K562 (cell line): Measurements from ENCODE around the gene GABPB2. TPM values are rescaled to one million over a fixed set of nuclear protein-coding genes. Genes with fewer than 3 reads are reported as not detected.

Experiments
- ATAC-seq: fragments of 200-7000 bp; cut with Tn5 transposase; 3 replicates; pipeline ENCODE4 v1.9.1; 2020; ENCODE audit warnings: moderate library complexity
- BruUV-seq: library from RNA; stranded (reverse); fragments of 400-500 nt; replicated peaks from 2 replicates; lab custom pipeline; 2021; lab: Mats Ljungman, UMichigan
- CTCF ChIA-PET: fragments of 300-600 bp; formaldehyde crosslinking; extraction: SDS; loops from one replicate; lab custom pipeline; 2021; ENCODE audit warnings: low intra/inter-chr PET ratio; lab: Yijun Ruan, JAX
- POLR2A ChIA-PET: fragments of 300-600, 350-650 bp; sonication (Branson Sonifier 250); formaldehyde crosslinking; extraction: SDS; loops from one replicate; lab custom pipeline; 2021; ENCODE audit warnings: antibody characterized with exemption, inconsistent platforms; lab: Yijun Ruan, JAX
- DNase-seq, 4 experiments: peaks; one replicate each; pipeline versions ENCODE4 v3.0.0 to v3.0.0-alpha.2; 2011 to 2018; ENCODE audit warnings: low spot score in 3 of 4, mixed read lengths in 3 of 4; ENCODE audit errors: extremely low read depth in 1 of 4
- FAIRE-seq: peaks from 2 replicates; lab custom pipeline; 2011; peaks lifted over from hg19 to GRCh38; lab: Jason Lieb, UNC
- H2AFZ ChIP-seq: 2 replicates; pipeline ENCODE4 v1.6.0; 2011; ENCODE audit warnings: low read depth, low read length, control low read depth, inconsistent platforms
- H3K27ac ChIP-seq: fragments of 200-600 bp; 3 replicates; pipeline ENCODE4 v1.8.0; 2011; ENCODE audit warnings: low read depth, mild to moderate bottlenecking, control low read depth, inconsistent platforms, low read length, moderate library complexity, mixed read lengths; ENCODE audit errors: extremely low read depth
- H3K27me3 ChIP-seq, 2 experiments: fragments of 300-600 bp in 1 of 2; 2 replicates in 1 of 2; 3 replicates in 1 of 2; pipeline versions ENCODE4 v1.6.0 to v1.8.0; 2011; ENCODE audit warnings: inconsistent platforms in 2 of 2, low read length in 2 of 2, mild to moderate bottlenecking in 1 of 2, mixed read lengths in 1 of 2, moderate library complexity in 1 of 2; ENCODE audit not compliant: control insufficient read depth in 2 of 2, insufficient read depth in 2 of 2
- H3K36me3 ChIP-seq: fragments of 300-600 bp; 3 replicates; pipeline ENCODE4 v1.8.0; 2011; ENCODE audit warnings: mild to moderate bottlenecking, low read length, inconsistent platforms; ENCODE audit not compliant: control insufficient read depth, insufficient read depth
- H3K4me1 ChIP-seq, 2 experiments: fragments of 200-600 bp in 1 of 2; replicated peaks in 1 of 2; 2 replicates in 1 of 2; 3 replicates in 1 of 2; pipeline versions ENCODE4 v1.5.1 to v1.8.0; 2011; ENCODE audit warnings: inconsistent platforms in 2 of 2, low read length in 2 of 2, mild to moderate bottlenecking in 1 of 2, mixed read lengths in 1 of 2, moderate library complexity in 1 of 2; ENCODE audit not compliant: control insufficient read depth in 2 of 2, insufficient read depth in 2 of 2
- H3K4me2 ChIP-seq: 2 replicates; pipeline ENCODE4 v1.6.1; 2011; ENCODE audit warnings: low read length, control low read depth, inconsistent platforms, mixed read lengths; ENCODE audit not compliant: insufficient read depth
- H3K4me3 ChIP-seq: fragments of 200-600 bp; sonication (generic), shearing (Covaris generic); 2 replicates; pipeline ENCODE4 v1.5.1; 2016; ENCODE audit warnings: control low read depth, inconsistent platforms
- H3K79me2 ChIP-seq: fragments of 200-600 bp; 3 replicates; pipeline ENCODE4 v1.8.0; 2011; ENCODE audit warnings: low read length, inconsistent platforms; ENCODE audit not compliant: control insufficient read depth, insufficient read depth
- H3K9ac ChIP-seq, 2 experiments: 2 replicates each; pipeline versions ENCODE4 v1.6.0 to v1.6.1; 2011; ENCODE audit warnings: low read depth in 2 of 2, low read length in 2 of 2, control low read depth in 1 of 2, inconsistent platforms in 1 of 2, mild to moderate bottlenecking in 1 of 2, mixed read lengths in 1 of 2; ENCODE audit not compliant: insufficient read depth in 1 of 2
- H3K9me1 ChIP-seq: one replicate; pipeline ENCODE4 v1.6.0; 2011; ENCODE audit warnings: inconsistent platforms, mild to moderate bottlenecking, low read length, moderate library complexity; ENCODE audit not compliant: control insufficient read depth, insufficient read depth
- H3K9me3 ChIP-seq: replicated peaks from 2 replicates; pipeline ENCODE4 v1.5.1; 2011; ENCODE audit warnings: low read depth, low read length, inconsistent platforms; ENCODE audit not compliant: control insufficient read depth, insufficient read depth
- H4K20me1 ChIP-seq: replicated peaks from 2 replicates; pipeline ENCODE4 v1.6.1; 2011; ENCODE audit warnings: low read length, inconsistent platforms, mixed read lengths; ENCODE audit not compliant: control insufficient read depth, insufficient read depth
- CREM ChIP-seq: IDR thresholded peaks from 2 replicates; pipeline ENCODE4 v1.6.1; 2014; ENCODE audit warnings: antibody characterized with exemption, low read depth
- DDX20 ChIP-seq: fragments of 450-650 bp; IDR thresholded peaks from 2 replicates; pipeline ENCODE4 v1.6.1; 2016; ENCODE audit warnings: missing genetic modification characterization, low read depth, mild to moderate bottlenecking, missing compliant biosample characterization, moderate library complexity
- HDAC8 ChIP-seq: fragments of 450-650 bp; IDR thresholded peaks from 2 replicates; pipeline ENCODE4 v1.6.1; 2016; ENCODE audit warnings: mild to moderate bottlenecking, missing genetic modification characterization, moderate library complexity, missing compliant biosample characterization
- HIVEP1 ChIP-seq: fragments of 250-450 bp; sonication (Bioruptor Pico); IDR thresholded peaks from 2 replicates; pipeline ENCODE4 v1.4.0; 2020; ENCODE audit warnings: mild to moderate bottlenecking
- HOXB6 ChIP-seq: fragments of 250-450 bp; sonication (Bioruptor Pico); IDR thresholded peaks from 2 replicates; pipeline ENCODE4 v1.5.1; 2022; ENCODE audit warnings: mild to moderate bottlenecking, borderline replicate concordance
- JUNB ChIP-seq: fragments of 450-650 bp; formaldehyde crosslinking; conservative IDR thresholded peaks from 2 replicates; pipeline ENCODE4 v1.4.0; 2020; ENCODE audit warnings: mild to moderate bottlenecking
- NFATC3 ChIP-seq: fragments of 450-650 bp; IDR thresholded peaks from 2 replicates; pipeline ENCODE4 v1.6.1; 2017; ENCODE audit warnings: mild to moderate bottlenecking
- NFXL1 ChIP-seq: fragments of 450-650 bp; formaldehyde crosslinking; IDR thresholded peaks from 2 replicates; pipeline ENCODE4 v1.4.0; 2021; ENCODE audit warnings: mild to moderate bottlenecking
- PPARD ChIP-seq: fragments of 250-450 bp; sonication (Bioruptor Pico); IDR thresholded peaks from 2 replicates; pipeline ENCODE4 v1.8.0; 2022; ENCODE audit warnings: inconsistent platforms, mild to moderate bottlenecking, moderate library complexity
- SNRNP70 ChIP-seq: fragments of 200-400 bp; formaldehyde crosslinking; optimal IDR thresholded peaks from 2 replicates; pipeline ENCODE3; 2017; ENCODE audit warnings: low read depth, low read length
- ZNF707 ChIP-seq: fragments of 250-450 bp; sonication (Bioruptor Pico); conservative IDR thresholded peaks from 2 replicates; pipeline ENCODE4 v1.8.0; 2022; ENCODE audit warnings: inconsistent platforms, mild to moderate bottlenecking, moderate library complexity
- in situ Hi-C: fragments of 300-500 bp; cut with MboI; formaldehyde crosslinking; loops from 4 replicates; pipeline ENCODE4 v1.15.0; 2018; ENCODE audit warnings: inconsistent platforms, mixed read lengths
- intact Hi-C: fragments of 100-400 bp; cut with micrococcal nuclease; formaldehyde crosslinking; loops from 2 replicates; pipeline ENCODE4 v1.14.2; 2022
- polyA plus RNA-seq, 8 experiments: library from polyadenylated mRNA; depleted of rRNA in 4 of 8; stranded (reverse) in 5 of 8; unstranded in 3 of 8; fragments of >200 nt; fragmentation: Nextera tagmentation in 2 of 8; fragmentation: Illumina TruSeq in 1 of 8; extraction: Ambion mirVana in 2 of 8; extraction: Trizol in 1 of 8; gene quantifications; 2 replicates each; pipeline versions ENCODE4 v1.2.1 to v1.2.3, GENCODE V29; 2011 to 2014; ENCODE audit warnings: inconsistent platforms in 1 of 8, missing spikeins in 1 of 8
- total RNA-seq, 7 experiments: library from RNA; depleted of rRNA in 6 of 7; stranded (reverse); fragments of >200 nt in 6 of 7; fragmentation: Illumina TruSeq in 2 of 7; extraction: Trizol in 2 of 7; gene quantifications; 2 replicates each; pipeline versions ENCODE4 v1.2.1 to v1.2.3, GENCODE V29; 2011 to 2021; ENCODE audit warnings: low replicate concordance in 1 of 7
- TF ChIP-seq, protein P1 (sequence below): fragments of 450-650 bp; IDR thresholded peaks from 2 replicates; pipeline ENCODE4 v1.6.1; 2016; ENCODE audit warnings: mild to moderate bottlenecking
- TF ChIP-seq, protein P2 (sequence below): fragments of 450-650 bp; IDR thresholded peaks from 2 replicates; pipeline ENCODE4 v1.6.1; 2016; ENCODE audit warnings: borderline replicate concordance

The GABPB2 gene
- total and polyA plus RNA-seq, 9 of the 15 experiments (the other 6 are each of a cell fraction or from before 2014, with no cell fraction given): 2.2 to 13.3 (median 6.1) TPM

DNA sequence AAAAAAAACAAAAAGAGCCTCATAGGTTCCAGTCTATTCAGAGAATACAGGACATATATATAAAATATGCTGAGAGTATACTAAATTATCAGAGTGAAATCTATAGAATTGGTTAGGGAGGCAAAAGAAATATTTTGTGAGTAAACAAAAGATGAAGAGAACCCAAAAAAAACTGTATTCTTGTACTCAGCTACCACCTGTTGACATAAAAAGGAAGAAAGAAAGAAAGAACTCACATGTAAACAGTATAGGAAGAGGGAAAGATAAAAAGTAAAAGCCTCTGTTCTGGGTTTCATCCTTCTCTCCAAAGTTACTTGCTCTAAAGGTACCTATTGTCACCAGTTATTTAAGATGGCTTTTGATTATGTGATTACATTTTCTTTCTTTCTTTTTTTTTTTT lies 44.1 kb upstream of the GABPB2 start:
- FAIRE-seq: no peak

More for the DNA sequence above, 44.1 kb upstream of the GABPB2 start:
- Histone ChIP-seq H3K4me1 (no peaks in the 10 kb centered on the region; a peak in 2 of 5 replicates), H3K79me2 (no peaks in the 10 kb centered on the region), H3K4me3 (no peak overlapping the region), H3K27ac (no peak overlapping the region), H3K9ac (no peak overlapping the region), H3K4me2 (no peak overlapping the region), H4K20me1 (no peaks in the 10 kb centered on the region), H3K27me3 (no peaks in the 10 kb centered on the region), H2AFZ (no peak overlapping the region), H3K36me3 (peaks cover 56% of the 10 kb centered on the region), H3K9me1 (no peaks in the 10 kb centered on the region), H3K9me3 (no peaks in the 10 kb centered on the region)
- DNase-seq (no peak), ATAC-seq (no peak)
- TF ChIP-seq NFATC3 (no peak), HDAC8 (tag) (no peak), HOXB6 (CRISPR knock-in tag) (no peak), CREM (no peak), SNRNP70 (no peak), NFXL1 (CRISPR knock-in tag) (no peak), PPARD (CRISPR knock-in tag) (no peak), JUNB (CRISPR knock-in tag) (no peak), DDX20 (tag) (no peak), ZNF707 (no peak), HIVEP1 (no peak)
- TF ChIP-seq, protein P1, sequence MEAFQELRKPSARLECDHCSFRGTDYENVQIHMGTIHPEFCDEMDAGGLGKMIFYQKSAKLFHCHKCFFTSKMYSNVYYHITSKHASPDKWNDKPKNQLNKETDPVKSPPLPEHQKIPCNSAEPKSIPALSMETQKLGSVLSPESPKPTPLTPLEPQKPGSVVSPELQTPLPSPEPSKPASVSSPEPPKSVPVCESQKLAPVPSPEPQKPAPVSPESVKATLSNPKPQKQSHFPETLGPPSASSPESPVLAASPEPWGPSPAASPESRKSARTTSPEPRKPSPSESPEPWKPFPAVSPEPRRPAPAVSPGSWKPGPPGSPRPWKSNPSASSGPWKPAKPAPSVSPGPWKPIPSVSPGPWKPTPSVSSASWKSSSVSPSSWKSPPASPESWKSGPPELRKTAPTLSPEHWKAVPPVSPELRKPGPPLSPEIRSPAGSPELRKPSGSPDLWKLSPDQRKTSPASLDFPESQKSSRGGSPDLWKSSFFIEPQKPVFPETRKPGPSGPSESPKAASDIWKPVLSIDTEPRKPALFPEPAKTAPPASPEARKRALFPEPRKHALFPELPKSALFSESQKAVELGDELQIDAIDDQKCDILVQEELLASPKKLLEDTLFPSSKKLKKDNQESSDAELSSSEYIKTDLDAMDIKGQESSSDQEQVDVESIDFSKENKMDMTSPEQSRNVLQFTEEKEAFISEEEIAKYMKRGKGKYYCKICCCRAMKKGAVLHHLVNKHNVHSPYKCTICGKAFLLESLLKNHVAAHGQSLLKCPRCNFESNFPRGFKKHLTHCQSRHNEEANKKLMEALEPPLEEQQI: no peak
- TF ChIP-seq, protein P2, sequence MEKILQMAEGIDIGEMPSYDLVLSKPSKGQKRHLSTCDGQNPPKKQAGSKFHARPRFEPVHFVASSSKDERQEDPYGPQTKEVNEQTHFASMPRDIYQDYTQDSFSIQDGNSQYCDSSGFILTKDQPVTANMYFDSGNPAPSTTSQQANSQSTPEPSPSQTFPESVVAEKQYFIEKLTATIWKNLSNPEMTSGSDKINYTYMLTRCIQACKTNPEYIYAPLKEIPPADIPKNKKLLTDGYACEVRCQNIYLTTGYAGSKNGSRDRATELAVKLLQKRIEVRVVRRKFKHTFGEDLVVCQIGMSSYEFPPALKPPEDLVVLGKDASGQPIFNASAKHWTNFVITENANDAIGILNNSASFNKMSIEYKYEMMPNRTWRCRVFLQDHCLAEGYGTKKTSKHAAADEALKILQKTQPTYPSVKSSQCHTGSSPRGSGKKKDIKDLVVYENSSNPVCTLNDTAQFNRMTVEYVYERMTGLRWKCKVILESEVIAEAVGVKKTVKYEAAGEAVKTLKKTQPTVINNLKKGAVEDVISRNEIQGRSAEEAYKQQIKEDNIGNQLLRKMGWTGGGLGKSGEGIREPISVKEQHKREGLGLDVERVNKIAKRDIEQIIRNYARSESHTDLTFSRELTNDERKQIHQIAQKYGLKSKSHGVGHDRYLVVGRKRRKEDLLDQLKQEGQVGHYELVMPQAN: no peak
- in situ Hi-C loops (no loop called here), intact Hi-C loops (no loop called here)
- POLR2A ChIA-PET: interaction anchor here (1.7 kb wide), 1 partner anchor 23 kb away, joined by 4 read pairs; no protein-coding TSS in a partner anchor
- CTCF ChIA-PET: interaction anchor here (0.6 kb wide), 1 partner anchor 47 kb away, joined by 7 read pairs; no protein-coding TSS in a partner anchor
- no TSS peak for BruUV-seq
